Measurements from ENCODE around the gene ADM.

ADM gene

GRCh38 chr11:10310301-10310841 lies 5.5 kb downstream of the ADM start:
- no peak for DNase-seq (ENCODE audit: low spot score)

GRCh38 chr11:10311802-10312201 lies 6.9 kb downstream of the ADM start:
- DNase-seq (ENCODE audit: low spot score), result no peak

- DNase-seq (ENCODE audit: low spot score), result no peak
Measured at GRCh38 chr11:10314199-10315072, 9.6 kb downstream of the ADM start.

- DNase-seq (ENCODE audit: low spot score), result no peak
Measured at GRCh38 chr11:10315083-10315482, 10.2 kb downstream of the ADM start.

- DNase-seq (ENCODE audit: low spot score), result no peak
Measured at GRCh38 chr11:10317151-10317755, 12.4 kb downstream of the ADM start.

- no peak for DNase-seq (ENCODE audit: low spot score)
Measured at GRCh38 chr11:10317776-10318526, 13.1 kb downstream of the ADM start.

GRCh38 chr11:10318527-10318802 lies 13.6 kb downstream of the ADM start:
- no peak for DNase-seq (ENCODE audit: low spot score)

- DNase-seq (ENCODE audit: low spot score), result no peak
Measured at GRCh38 chr11:10319702-10320558, 15.1 kb downstream of the ADM start.

- DNase-seq (ENCODE audit: low spot score), result no peak
Measured at GRCh38 chr11:10320736-10321465, 16.0 kb downstream of the ADM start.

- DNase-seq (ENCODE audit: low spot score), result no peak
Measured at GRCh38 chr11:10322401-10322800, 17.5 kb downstream of the ADM start.

GRCh38 chr11:10322830-10323792 lies 18.2 kb downstream of the ADM start:
- peak; percentile 47 for DNase-seq (ENCODE audit: low spot score)

GRCh38 chr11:10323793-10324170 lies 18.9 kb downstream of the ADM start:
- DNase-seq (ENCODE audit: low spot score), result no peak

- no peak for DNase-seq (ENCODE audit: low spot score)
Measured at GRCh38 chr11:10324474-10324873, 19.6 kb downstream of the ADM start.

- no peak for DNase-seq (ENCODE audit: low spot score)
Measured at GRCh38 chr11:10325277-10326011, 20.6 kb downstream of the ADM start.

GRCh38 chr11:10326012-10326964 lies 21.4 kb downstream of the ADM start:
- no peak for DNase-seq (ENCODE audit: low spot score)

- DNase-seq (ENCODE audit: low spot score), result no peak
Measured at GRCh38 chr11:10327254-10327653, 22.4 kb downstream of the ADM start.

GRCh38 chr11:10328314-10329098 lies 23.6 kb downstream of the ADM start:
- DNase-seq (ENCODE audit: low spot score), result no peak
